ENCODE data around the gene RTEL1.

GRCh38 chr20:63661108-63661507 is 3.0 kb downstream of the RTEL1 start:
- no peak for TF ChIP-seq CTCF (IDR thresholded peaks at IDR 0.05; ENCODE audit: low read depth, low read length, poor library complexity, severe bottlenecking)
- TF ChIP-seq EZH2phosphoT487 (IDR thresholded peaks at IDR 0.05; ENCODE audit: borderline replicate concordance, low read length), result no peak

All from DOHH2 (cell line).